GF-D8 (cell line): Measurements from ENCODE around the gene YBEY.
"Not testable (repeated sequence)": the region's sequence is repeated elsewhere in the genome, so short reads cannot be mapped to it uniquely, and the experiment has no call there.

Experiments used
- DNase-seq: peaks from one replicate; lab custom pipeline; 2025; lab: John Stamatoyannopoulos, UW

The YBEY gene

GRCh38 chr21:46285761-46286647, at the start of gene YBEY:
TSS of gene YBEY (plus strand) at chr21:46286342. CDS start at chr21:46286914, 572 bp downstream.
- DNase-seq, result peak; percentile 67

GRCh38 chr21:46237474-46237873, 48.7 kb upstream of the YBEY start:
- DNase-seq, result no peak

GRCh38 chr21:46239817-46240325, 46.3 kb upstream of the YBEY start:
- no peak for DNase-seq

DNA sequence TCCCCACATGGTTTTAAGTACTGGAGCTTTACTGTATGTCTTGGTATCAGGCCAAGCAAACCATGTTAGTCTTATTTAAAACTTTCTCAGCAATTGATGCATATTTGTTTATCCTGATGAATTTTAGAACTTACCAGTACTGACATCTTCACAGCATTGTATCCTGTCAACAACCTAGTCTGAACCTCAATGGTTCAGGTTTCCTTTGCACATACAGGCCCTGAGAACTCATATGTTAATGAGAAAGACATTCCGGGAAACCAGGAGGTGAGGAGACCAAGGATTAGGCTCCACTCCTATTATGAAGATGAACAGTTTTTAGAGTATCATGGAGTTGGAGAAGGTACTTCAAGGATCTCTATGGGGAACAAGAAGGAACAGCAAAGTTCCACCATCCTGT, 44.6 kb upstream of the YBEY start:
- not testable (repeated sequence) for DNase-seq

- DNase-seq, result peak; percentile 43
These were observed 42.8 kb upstream of the YBEY start for GRCh38 chr21:46243325-46243724.

- DNase-seq, result no peak
These were observed 42.2 kb upstream of the YBEY start for GRCh38 chr21:46243960-46244361.

DNA sequence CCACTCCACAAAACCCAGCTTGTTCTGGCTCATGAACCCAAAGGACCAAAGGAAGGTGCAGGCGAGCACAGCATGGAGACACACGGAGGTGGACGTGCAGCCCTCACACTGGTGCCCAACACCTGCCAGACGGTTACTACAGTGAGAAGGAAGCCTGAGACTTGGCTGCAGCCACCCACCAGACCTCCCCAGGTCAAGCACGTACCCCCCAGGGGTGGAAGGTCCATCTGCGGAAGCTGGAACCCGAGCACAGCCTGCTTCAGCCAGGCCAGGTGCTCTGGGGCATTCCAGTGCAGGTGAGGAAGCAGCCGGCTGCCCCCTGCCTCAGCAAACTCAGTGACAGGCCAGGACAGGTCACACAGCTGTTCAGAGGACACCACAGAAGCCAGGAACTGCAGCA, 41.5 kb upstream of the YBEY start:
- no peak for DNase-seq

DNA sequence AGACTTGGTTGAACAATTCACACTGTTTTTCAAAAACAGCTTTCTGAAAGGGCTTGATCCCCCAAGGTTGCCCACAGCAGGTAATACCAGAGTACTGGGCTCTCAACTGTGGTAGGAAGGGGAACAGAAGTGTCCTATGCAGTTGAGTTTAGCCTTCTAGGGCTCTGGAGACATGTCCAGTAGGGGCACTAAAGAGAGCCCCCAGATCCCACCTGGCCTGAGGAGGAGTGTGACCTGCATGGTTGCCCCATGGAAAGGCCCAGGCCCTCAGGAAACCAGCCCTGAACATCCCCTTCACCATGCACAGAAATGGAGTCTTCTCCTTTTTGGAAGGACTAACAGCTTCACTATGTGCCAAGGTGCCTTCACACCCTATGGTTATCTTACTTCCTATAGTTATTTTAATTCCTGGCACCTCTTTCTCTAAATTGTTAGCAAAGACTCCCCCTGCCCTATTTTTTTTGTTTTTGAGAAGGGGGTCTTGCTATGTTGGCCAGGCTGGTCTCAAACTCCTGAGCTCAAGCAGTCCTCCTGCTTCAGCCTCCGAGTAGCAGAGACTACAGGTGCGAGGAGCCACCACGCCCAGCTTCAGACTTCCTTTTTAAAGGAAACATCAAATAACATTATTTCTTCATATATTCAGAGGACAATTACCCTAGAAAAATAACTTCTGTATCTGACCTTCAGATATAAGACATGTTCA, 40.8 kb upstream of the YBEY start:
- DNase-seq, result no peak

GRCh38 chr21:46246345-46246744, 39.8 kb upstream of the YBEY start:
- no peak for DNase-seq

DNA sequence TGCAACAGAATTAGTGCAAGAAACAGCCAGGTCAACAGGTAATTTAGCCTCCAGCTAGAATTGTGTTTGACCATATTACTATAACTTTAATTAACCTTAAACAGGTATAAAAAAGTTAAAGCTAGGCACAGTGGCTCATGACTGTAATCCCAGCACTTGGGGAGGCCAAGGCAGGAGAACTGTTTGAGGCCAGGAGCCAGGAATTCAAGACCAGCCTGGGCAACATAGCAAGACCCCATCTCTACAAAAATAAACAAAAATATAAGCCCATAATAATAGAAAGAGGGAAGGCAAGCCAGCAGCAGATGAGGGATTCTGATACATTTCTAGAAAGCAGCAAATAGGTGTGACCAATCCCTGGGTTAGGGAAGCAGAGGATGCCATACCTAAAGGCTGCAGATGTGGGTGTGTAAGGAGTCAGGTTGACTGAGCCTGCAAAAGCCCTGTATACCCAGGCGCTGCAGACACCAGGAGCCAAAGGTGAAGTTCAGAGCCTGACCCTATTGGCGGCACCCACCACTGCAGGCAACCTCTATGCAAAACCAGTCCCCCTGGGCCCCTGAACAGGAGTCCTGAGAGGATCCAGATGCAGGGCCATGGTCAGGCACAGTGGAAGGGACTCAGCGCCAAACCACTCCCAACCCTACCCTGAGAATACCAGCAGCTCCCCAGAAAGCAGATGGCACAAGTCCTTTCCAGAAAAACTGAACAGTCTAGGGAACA, 38.3 kb upstream of the YBEY start:
- no peak for DNase-seq

GRCh38 chr21:46248422-46248782, 37.7 kb upstream of the YBEY start:
- no peak for DNase-seq

- no peak for DNase-seq
These were observed 37.3 kb upstream of the YBEY start for GRCh38 chr21:46248827-46249226.

- peak; percentile 7 for DNase-seq
These were observed 35.9 kb upstream of the YBEY start for GRCh38 chr21:46250146-46250725.

DNA sequence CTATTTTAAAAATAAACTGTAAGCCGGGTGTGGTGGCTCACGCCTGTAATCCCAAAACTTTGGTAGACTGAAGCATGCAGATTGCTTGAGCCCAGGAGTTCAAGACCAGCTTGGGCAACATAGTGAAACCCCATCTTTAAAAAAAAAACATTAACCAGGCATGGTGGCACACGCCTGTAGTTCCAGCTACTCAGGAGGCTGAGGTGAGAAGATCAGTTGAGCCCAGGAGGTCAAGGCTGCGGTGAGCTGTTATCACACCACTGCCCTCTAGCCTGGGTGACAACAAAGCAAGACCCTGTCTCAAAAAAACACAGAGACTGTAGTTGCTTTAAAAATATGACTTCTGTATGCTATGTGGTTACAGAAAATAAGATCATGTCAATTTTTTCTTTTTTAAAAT, 33.3 kb upstream of the YBEY start:
- no peak for DNase-seq

DNA sequence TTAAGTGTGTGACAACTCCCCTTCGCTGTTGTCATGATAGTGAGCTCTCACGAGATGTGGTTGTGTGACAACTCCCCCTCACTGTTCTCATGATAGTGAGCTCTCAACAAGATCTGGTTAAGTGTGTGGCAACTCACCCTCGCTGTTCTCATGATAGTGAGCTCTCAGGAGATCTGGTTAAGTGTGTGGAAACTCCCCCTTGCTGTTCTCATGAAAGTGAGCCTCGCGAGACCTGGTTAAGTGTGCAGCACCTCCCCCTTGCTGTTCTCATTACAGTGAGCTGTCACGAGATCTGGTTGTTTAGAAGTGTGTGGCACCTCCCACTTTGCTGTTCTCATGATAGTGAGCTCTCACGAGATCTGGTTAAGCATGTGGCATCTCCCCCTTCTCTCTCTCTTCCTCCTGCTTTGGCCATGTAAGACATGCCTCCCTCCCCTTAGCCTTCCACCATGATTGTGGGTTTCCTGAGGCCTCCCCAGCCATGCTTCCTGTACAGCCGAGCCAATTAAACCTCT, 32.5 kb upstream of the YBEY start:
- DNase-seq, result peak; percentile 99

- DNase-seq, result peak; percentile 83
These were observed 31.8 kb upstream of the YBEY start for GRCh38 chr21:46254208-46254975.

DNA sequence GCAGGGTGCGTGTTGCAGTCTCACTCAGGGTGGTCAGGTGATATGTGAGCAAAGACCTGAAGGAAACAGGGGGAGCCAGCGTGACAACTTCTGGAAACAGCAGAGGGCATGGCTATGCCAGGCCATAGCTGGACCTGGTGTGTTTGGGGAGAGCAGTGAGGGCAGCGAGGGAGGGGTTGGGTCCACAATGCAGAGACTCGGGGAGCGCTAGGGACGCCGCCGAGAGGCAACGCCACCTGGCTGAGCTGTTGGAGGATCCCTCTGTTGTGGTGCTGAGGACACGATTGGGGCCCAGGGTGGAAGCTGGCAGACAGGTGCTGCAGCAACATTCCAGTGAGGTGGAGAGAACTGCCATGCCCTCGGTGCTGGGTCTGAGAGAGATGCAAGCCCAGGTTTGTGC, 31.0 kb upstream of the YBEY start:
- DNase-seq, result no peak

GRCh38 chr21:46255758-46256337, 30.3 kb upstream of the YBEY start:
- no peak for DNase-seq

DNA sequence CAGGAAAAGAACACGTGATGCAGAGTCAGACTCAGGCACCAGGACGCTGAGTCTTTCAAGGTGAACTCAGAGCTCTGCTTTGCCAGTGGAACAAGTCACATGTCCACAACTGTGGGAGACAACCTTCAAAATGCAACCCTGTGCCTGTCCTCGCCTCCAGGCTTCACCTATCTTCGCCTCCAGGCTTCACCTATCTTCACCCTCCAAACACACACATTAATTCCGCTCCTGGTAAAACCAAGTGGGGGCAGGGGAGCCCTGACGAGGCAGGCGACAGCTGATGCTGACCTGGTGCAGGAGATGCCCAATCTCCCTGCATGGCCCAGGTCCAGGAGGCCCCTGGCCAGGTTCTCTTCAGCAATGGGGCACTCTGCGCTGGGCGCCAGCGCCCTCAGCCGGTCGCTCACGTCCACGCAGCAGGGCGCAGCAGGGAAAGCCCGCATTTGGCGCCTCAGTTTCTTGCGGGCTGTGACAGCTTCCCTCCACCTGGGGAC, 29.6 kb upstream of the YBEY start:
- no peak for DNase-seq

DNA sequence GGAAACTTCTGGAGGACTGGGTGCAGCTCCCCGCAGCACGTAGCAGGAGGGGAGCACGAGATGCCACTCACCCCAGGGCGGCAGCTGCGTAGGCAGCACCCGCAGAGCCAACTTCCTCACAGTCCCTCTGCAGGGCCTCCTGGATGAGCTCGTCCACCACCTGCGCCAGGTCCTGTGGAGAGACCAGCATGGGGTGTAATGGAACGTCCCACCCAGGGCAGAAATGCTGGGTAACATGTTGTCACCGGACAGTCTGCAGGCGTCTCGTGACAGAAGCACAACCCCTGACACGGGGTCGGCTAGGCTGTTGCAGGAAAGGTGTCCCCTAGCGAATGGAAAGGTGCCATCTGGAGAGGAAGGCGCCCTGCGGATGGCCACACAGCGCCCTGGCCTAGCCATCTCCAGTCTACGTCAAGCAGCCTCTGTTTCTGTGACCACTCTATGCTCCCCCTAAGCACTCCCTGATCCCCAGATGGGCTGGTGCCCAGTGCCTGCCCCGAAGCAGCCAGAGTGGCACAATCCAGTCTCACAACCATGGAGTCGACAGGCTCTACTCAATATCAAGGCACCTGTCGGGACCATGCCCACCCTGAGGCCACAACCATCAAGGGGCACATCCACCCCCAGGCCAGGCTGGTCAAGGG, 22.0 kb upstream of the YBEY start:
- no peak for DNase-seq
